Measurements from ENCODE around the gene TBX22. TPM values are rescaled to one million over a fixed set of nuclear protein-coding genes. Genes with fewer than 3 reads are reported as not detected.

TBX22 gene
- total RNA-seq, result not detected in 2 replicates

GRCh38 chrX:80014141-80014940, at the start of gene TBX22:
Gene TBX22, plus strand, starts transcription at chrX:80014753. Its CDS starts 7,517 bp downstream, at chrX:80022270.

